NCI-H2107 (cell line): Measurements from ENCODE around the gene PMEPA1.
"Not testable (repeated sequence)": the region's sequence is repeated elsewhere in the genome, so short reads cannot be mapped to it uniquely, and the experiment has no call there.

Experiments used
- DNase-seq: peaks from one replicate; lab custom pipeline; 2025; lab: John Stamatoyannopoulos, UW

Gene PMEPA1

DNA sequence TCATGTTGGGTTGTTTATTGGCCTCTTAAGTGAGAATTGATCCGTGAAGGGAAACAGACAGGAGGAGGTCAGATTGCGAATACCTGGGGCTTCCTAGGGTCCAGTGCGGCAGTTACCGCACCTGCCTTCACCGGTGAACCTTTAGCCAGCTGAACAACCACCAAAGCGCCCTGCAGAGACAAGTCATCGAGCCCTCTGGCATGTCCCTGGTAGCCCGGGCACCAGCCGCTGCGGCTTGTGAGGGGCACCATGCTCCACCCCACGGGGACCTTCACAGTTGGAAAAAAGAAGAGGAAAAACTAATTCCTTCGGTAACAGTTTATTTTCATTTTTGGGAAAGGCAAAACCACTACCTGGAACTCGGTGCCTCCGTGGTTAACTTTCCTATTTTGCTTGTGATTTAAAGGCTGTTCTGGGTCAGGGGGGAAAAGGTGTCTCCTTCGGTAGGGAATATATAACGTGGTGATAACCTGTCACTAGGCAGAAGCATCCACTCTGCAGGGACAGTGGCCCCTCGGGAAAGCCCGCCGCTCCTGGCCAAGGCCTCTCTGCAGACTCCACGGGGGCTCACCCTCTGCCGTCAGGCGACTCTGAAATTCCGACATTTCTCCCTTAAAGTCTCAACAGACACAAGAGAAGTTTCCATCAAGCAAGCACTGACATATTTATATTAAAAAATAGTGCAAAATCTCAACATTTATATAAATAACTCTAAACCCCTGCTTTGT, 58.9 kb downstream of the PMEPA1 start:
- DNase-seq = no peak

DNA sequence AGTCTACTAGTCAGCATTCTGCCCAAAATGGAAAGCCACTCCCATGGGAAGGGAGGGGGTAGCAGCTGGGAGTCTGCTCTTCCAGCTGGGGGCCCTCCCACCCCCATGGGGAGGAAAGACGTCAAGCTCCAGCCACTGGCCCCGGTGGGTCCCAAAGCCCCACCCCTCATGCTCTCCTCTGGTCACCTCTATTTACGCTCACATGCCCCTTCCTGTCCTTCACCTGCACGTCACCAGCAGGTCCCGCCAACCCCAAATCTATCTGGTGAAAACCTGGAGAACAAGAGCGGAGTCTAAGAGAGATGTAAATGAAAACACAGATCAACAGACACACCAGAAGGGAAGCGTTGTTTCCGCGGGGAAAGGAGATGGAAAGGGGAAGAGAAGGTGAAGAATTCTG, 59.5 kb downstream of the PMEPA1 start:
- DNase-seq = no peak

DNA sequence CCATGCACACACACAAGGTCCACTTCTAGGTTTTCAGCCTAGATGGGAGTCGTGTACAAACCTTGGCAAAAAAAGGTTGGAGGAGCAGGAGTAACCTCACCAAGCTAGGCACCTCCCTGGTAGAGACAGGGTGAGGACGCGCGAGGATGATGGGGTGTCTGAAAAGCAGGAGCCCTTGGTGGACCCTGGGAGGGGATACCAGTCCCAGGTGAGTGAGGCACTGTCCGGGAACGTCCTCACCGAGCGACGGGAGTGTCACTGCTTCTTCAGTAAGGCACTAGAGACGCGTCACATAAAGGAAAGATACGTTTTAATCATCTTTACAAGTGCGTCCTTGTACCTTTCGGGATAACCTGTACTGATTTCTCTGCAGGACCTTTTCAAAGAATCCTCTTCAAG, 60.2 kb downstream of the PMEPA1 start:
- DNase-seq = no peak

GRCh38 chr20:57648878-57649616, 60.8 kb downstream of the PMEPA1 start:
- no peak for DNase-seq

DNA sequence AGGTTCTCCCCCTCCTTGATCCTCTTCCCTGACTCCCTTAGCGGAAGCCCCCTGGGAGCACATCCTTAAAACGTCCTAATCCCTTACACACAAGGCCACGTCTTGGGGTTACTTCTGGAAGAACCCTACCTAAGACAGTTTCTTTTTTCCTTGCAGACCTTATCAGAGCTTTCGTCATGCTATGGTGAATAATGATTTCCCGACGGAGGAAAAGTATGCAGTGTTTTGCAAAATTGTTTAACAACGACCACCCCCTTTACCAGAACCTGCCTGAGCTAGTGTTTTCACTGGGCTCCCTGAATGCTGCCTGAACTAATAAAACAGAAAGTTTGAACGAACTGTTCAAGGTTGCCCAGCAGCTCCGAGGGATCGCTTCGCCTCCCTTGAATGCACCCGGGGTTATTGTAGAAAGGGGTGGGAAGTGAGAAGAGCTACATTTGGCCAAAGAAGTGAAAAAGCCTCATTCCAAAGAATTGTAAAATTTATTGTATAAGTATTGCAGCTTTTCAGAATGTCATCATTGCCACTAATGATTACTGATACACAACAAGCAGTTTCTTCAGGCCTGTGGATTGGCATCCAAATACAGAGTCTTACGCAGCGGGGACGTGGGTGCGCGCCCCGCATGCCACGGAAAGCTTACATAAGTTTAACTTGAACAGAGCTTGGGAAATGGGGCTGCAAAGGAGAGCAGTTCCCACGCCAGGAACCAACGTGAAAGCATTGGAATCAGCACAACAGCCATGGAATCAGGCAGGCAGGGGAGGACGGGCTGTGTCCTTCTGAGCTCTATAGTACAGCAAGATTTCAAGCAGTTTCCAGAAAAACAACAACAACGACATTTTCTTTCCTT, 61.7 kb downstream of the PMEPA1 start:
- no peak for DNase-seq

GRCh38 chr20:57647006-57647932, 62.5 kb downstream of the PMEPA1 start:
- no peak for DNase-seq

GRCh38 chr20:57638895-57639236, 70.9 kb downstream of the PMEPA1 start:
- DNase-seq = no peak

DNA sequence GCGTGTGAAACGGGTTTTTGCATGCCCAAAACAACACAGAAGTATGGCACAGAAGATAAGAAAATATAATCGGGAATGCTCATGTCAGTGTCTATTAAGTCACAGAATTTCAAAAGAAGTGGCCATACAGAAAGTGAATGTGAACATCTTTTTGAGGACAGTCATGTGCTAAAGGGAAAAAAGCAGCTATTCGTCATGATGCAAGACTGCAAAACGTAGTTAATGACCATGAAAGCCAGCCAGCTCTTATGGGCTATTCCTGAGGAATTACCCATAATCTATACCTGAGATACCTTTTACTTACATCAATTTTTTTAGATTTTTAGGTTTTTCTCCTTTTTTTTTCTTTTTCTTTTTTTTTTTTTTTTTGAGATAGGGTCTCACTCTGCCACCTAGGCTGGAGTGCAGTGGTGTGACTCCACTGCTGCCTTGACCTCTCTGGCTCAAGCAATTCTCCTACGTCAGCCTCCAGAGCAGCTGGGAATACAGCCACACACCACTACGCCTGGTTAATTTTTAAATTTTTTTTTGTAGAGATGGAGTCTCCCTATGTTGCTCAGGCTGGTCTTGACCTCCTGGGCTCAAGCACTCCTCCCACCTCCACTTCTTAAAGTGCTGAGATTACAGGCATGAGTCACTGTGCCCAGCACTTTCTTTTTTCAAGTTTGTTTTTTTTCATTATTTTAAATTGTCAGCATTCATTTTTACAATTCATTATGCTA, 71.5 kb downstream of the PMEPA1 start:
- no peak for DNase-seq

DNA sequence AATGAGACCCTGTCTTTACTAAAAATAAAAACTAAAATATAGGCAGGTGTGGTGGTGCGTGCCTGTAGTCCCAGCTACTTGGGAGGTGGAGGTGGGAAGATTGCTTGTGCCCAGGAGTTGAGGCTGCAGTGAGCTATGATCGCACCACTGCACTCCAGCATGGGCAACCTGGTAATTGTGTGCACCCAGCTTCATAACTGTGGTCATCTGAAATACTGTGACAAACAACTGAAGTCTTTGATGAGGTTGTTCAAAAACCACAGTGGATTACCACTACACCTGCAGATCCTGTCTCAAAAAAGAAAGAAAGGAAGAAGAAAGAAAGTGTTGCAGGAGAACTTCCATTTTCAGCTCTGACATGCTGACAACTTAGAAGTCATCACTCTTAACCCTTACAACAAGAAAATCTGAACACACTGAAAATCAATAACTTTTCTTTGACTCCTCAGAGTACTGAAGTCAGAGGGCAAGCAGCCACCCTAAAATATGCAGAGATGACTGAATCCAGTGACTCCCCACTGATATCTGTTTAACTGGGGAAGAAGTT, 75.8 kb downstream of the PMEPA1 start:
- DNase-seq = no peak

DNA sequence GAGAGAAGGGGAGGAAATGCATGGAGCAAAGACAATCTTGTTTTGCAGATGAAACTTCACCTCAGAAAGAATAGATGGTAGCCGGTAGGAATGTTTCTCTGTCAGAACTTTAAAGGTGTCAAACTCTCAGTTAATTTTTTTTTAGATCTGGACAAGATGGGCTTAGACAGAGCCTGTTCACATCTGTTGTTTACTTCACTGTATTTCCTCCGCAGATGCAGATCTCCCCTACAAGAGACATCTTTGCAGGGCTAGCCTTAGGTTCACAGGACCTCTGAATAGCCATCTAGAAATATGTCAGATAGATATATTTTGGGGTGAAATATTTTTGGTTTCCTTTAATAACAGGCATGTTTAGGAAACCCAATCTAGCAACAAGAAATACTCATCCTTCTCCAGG, 77.5 kb downstream of the PMEPA1 start:
- no peak for DNase-seq

DNA sequence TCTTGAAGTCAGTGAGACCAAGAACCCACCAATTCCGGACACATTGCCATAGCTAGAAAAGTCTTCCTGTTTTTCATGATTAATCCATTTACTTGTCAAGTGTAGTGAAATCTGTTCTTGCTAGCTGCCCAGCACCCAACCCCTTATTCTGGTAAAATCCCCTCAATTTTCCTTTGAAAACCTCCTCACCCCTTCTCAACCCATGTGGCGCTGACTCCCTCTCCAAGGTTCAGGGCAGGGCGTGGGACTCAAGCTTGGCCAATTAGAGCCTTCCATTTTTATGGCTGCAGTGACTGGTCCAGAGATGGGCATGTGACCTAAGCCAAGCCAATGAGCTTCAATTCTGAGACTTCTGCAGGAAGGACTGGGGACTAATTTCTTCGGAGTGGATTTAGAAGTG, 79.8 kb downstream of the PMEPA1 start:
- no peak for DNase-seq

DNA sequence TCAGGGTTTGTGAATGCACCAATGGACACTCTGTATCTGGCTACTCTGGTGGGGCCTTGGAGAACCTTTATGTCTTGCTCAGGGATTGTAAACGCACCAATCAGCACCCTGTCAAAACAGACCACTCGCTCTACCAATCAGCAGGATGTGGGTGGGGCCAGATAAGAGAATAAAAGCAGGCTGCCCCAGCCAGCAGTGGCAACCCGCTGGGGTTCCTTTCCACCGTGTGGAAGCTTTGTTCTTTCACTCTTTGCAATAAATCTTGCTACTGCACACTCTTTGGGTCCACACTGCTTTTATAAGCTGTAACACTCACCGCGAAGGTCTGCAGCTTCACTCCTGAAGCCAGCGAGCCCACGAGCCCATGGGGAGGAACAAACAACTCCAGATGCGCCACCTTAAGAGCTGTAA, 80.3 kb downstream of the PMEPA1 start:
- DNase-seq = not testable (repeated sequence)

GRCh38 chr20:57628962-57629308, 80.9 kb downstream of the PMEPA1 start:
- not testable (repeated sequence) for DNase-seq

GRCh38 chr20:57628047-57628961, 81.5 kb downstream of the PMEPA1 start:
- no peak for DNase-seq

DNA sequence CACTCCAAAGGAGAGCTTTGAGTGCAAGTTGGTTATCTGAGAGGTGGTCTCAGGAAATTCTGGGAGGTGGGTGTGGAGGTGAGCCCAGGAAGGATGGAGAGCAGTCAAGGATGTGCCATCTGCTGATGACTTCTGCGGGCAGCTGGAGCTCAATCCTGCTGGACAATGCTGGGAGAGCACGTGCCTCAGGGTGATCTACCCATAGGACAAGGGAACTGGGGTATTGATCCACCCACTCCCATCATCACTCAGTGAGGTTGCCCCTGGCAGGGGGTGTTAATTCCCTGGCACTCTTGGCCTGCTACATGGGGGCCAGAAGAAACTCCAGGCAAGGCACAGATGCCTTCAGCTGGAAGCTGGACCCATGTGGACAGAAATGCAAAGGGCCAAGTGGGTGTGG, 82.5 kb downstream of the PMEPA1 start:
- DNase-seq = no peak

- DNase-seq = no peak
Measured at GRCh38 chr20:57625978-57626377, 83.8 kb downstream of the PMEPA1 start.

DNA sequence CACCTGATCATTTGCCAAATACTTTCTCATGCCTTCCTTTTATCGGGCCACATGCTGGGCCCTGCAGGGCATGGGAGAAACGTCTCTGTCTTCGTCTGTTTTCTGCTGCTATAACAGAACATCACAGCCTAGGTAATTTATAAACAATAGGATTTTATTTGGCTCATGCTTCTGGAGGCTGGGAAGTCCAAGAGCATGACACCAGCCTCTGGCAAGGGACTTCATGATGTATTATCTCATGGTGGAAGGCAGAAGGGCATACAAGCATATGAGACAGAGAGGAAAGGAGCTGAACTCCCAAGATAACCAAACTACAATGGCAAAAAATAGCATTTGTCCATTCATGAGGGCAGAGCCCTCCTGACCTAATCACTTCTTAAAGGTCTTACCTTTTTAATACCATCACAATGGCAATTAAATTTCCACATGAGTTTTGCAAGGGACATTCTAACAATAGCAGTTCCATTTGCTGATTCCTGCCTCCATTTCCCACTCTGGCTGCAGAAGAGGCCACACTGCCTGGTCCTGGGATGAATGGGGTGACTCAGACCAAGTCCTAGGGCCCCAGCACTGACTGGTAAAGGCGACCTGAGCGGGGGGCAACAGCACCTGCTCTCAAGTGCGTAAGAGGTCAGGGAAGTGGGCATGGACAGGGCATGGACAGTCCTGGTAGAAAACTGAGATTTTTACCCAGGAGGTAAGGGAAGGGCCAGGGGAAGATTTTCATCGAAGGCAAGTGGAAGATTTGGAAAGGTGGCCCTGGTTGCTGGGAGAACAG, 84.4 kb downstream of the PMEPA1 start:
- DNase-seq = no peak

GRCh38 chr20:57624124-57624523, 85.7 kb downstream of the PMEPA1 start:
- no peak for DNase-seq
